ENCODE measurements around the gene RAPGEF3.

The RAPGEF3 gene

GRCh38 chr12:47769234-47770085, 10.8 kb upstream of the RAPGEF3 start (continued):
- TF ChIP-seq SCRT2 (tag by site-specific recombination; IDR thresholded peaks at IDR 0.05) = 0 out of 2 replicates have a peak, but pooled peaks have one; percentile 15
- TF ChIP-seq ZNF768 (tag by site-specific recombination; IDR thresholded peaks at IDR 0.05) = peak; percentile 9; the same call in 1 of the 2 replicates
- TF ChIP-seq, protein P1, sequence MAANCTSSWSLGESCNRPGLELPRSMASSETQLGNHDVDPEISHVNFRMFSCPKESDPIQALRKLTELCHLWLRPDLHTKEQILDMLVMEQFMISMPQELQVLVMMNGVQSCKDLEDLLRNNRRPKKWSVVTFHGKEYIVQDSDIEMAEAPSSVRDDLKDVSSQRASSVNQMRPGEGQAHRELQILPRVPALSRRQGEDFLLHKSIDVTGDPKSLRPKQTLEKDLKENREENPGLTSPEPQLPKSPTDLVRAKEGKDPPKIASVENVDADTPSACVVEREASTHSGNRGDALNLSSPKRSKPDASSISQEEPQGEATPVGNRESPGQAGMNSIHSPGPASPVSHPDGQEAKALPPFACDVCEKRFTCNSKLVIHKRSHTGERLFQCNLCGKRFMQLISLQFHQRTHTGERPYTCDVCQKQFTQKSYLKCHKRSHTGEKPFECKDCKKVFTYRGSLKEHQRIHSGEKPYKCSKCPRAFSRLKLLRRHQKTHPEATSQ (tag by site-specific recombination; IDR thresholded peaks at IDR 0.05) = no peak
- TF ChIP-seq, protein P2, sequence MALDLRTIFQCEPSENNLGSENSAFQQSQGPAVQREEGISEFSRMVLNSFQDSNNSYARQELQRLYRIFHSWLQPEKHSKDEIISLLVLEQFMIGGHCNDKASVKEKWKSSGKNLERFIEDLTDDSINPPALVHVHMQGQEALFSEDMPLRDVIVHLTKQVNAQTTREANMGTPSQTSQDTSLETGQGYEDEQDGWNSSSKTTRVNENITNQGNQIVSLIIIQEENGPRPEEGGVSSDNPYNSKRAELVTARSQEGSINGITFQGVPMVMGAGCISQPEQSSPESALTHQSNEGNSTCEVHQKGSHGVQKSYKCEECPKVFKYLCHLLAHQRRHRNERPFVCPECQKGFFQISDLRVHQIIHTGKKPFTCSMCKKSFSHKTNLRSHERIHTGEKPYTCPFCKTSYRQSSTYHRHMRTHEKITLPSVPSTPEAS (tag by site-specific recombination; IDR thresholded peaks at IDR 0.05) = no peak
- no peak for TF ChIP-seq ZNF514 (tag by site-specific recombination; IDR thresholded peaks at IDR 0.05)
- peak; percentile 43; the same call in 1 of the 2 replicates for TF ChIP-seq IKZF3 (tag by site-specific recombination; IDR thresholded peaks at IDR 0.05)
- TF ChIP-seq, protein P3, sequence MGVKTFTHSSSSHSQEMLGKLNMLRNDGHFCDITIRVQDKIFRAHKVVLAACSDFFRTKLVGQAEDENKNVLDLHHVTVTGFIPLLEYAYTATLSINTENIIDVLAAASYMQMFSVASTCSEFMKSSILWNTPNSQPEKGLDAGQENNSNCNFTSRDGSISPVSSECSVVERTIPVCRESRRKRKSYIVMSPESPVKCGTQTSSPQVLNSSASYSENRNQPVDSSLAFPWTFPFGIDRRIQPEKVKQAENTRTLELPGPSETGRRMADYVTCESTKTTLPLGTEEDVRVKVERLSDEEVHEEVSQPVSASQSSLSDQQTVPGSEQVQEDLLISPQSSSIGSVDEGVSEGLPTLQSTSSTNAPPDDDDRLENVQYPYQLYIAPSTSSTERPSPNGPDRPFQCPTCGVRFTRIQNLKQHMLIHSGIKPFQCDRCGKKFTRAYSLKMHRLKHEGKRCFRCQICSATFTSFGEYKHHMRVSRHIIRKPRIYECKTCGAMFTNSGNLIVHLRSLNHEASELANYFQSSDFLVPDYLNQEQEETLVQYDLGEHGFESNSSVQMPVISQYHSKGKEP (tag by site-specific recombination; IDR thresholded peaks at IDR 0.05) = peak; percentile 51; the same call in 1 of the 2 replicates
- peak; percentile 83 for TF ChIP-seq PRDM6 (tag by site-specific recombination; IDR thresholded peaks at IDR 0.05)
- peak; percentile 34; the same call in 1 of the 2 replicates for TF ChIP-seq ZNF580 (tag by site-specific recombination; IDR thresholded peaks at IDR 0.05)
- no peak for TF ChIP-seq ZNF366 (tag by site-specific recombination; conservative IDR thresholded peaks at IDR 0.05)
- peak; percentile 21 for TF ChIP-seq SP7 (tag by site-specific recombination; IDR thresholded peaks at IDR 0.05)

- no peak overlapping the region; the same call in 1 of the 2 replicates for H3K27ac ChIP-seq (ENCODE audit: extremely low read depth, low read depth, low read length)
- POLR2A ChIA-PET = interaction anchor here (1.0 to 3.7 kb wide), 8 partner anchors 9 to 62 kb away, joined by 3 to 34 read pairs (median 4); partner anchors contain the start of genes HDAC7, RAPGEF3 and RPAP3
- H3K9me3 ChIP-seq (ENCODE audit: control insufficient read depth, insufficient read depth, low read depth, low read length) = no peaks in the 10 kb centered on the region
- no peaks in the 10 kb centered on the region; the same call in 1 of the 2 replicates for H3K4me1 ChIP-seq (ENCODE audit: control insufficient read depth, insufficient read depth, low read length)
- no peak overlapping the region for H3K4me3 ChIP-seq (ENCODE audit: low read depth, low read length)
- H3K36me3 ChIP-seq (ENCODE audit: control insufficient read depth in 2 of 2, insufficient read depth in 1 of 2, low read length in 2 of 2) = no peaks in the 10 kb centered on the region
- CTCF ChIA-PET = interaction anchor here (0.6 to 19.6 kb wide), 15 partner anchors 11 to 397 kb away, joined by 3 to 784 read pairs (median 10); partner anchors contain the start of genes ENDOU, RAPGEF3 and RPAP3
- TF ChIP-seq ZIC2 (tag by site-specific recombination; IDR thresholded peaks at IDR 0.05) (peak; percentile 74), ZNF658 (tag by site-specific recombination; IDR thresholded peaks at IDR 0.05) (no peak), ZNF10 (tag by site-specific recombination; IDR thresholded peaks at IDR 0.05) (no peak), PRDM1 (tag by site-specific recombination; IDR thresholded peaks at IDR 0.05) (0 out of 2 replicates have a peak, but pooled peaks have one; percentile 25), SCRT1 (tag by site-specific recombination; IDR thresholded peaks at IDR 0.05; ENCODE audit: borderline replicate concordance) (no peak), ZXDB (tag by site-specific recombination; IDR thresholded peaks at IDR 0.05) (peak; percentile 85), ZEB2 (tag by site-specific recombination; IDR thresholded peaks at IDR 0.05) (no peak), HOXD13 (CRISPR knock-in tag; IDR thresholded peaks at IDR 0.05; ENCODE audit: borderline replicate concordance) (peak; percentile 98), ZNF2 (tag by site-specific recombination; IDR thresholded peaks at IDR 0.05) (no peak; the same call in 1 of the 2 replicates), ZNF433 (tag by site-specific recombination; IDR thresholded peaks at IDR 0.05; ENCODE audit: low read depth) (no peak), ATF2 (tag by site-specific recombination; IDR thresholded peaks at IDR 0.05; ENCODE audit: low read depth) (no peak), ZNF670 (tag by site-specific recombination; IDR thresholded peaks at IDR 0.05; ENCODE audit: low read depth) (no peak)
- TF ChIP-seq, protein P4, sequence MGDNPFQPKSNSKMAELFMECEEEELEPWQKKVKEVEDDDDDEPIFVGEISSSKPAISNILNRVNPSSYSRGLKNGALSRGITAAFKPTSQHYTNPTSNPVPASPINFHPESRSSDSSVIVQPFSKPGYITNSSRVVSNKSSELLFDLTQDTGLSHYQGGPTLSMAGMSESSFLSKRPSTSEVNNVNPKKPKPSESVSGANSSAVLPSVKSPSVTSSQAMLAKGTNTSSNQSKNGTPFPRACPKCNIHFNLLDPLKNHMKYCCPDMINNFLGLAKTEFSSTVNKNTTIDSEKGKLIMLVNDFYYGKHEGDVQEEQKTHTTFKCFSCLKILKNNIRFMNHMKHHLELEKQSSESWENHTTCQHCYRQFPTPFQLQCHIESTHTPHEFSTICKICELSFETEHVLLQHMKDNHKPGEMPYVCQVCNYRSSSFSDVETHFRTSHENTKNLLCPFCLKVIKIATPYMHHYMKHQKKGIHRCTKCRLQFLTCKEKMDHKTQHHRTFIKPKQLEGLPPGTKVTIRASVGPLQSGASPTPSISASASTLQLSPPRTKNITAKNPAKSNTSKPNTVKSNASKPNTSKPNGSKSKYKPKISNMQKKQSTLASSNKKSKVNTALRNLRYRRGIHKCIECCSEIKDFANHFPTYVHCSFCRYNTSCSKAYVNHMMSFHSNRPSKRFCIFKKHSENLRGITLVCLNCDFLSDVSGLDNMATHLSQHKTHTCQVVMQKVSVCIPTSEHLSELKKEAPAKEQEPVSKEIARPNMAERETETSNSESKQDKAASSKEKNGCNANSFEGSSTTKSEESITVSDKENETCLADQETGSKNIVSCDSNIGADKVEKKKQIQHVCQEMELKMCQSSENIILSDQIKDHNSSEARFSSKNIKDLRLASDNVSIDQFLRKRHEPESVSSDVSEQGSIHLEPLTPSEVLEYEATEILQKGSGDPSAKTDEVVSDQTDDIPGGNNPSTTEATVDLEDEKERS (tag by site-specific recombination; IDR thresholded peaks at IDR 0.05) = no peak; the same call in 1 of the 2 replicates
These were observed 9.7 kb upstream of the RAPGEF3 start for GRCh38 chr12:47768323-47768811.
